ENCODE results near the gene KBTBD2.

DNA sequence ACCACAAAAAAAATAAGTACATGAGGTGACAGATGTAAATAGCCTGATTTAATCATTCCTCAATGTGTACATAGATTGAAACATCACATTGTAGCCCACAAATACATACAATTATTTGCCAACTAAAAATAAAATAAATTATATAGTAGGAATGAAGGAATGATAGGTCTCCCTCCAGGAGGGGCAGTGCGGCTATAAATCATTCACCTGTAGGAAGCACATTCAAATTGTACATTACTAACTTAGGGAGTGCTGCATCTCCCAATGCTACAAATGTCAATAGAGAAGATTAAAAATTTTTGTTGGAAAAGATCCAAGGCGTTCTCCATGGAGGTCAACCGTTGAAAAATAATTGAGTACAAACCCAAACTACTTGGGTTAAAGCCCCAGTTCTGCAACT, 4.2 kb downstream of the KBTBD2 start:
- TF ChIP-seq, protein P1, sequence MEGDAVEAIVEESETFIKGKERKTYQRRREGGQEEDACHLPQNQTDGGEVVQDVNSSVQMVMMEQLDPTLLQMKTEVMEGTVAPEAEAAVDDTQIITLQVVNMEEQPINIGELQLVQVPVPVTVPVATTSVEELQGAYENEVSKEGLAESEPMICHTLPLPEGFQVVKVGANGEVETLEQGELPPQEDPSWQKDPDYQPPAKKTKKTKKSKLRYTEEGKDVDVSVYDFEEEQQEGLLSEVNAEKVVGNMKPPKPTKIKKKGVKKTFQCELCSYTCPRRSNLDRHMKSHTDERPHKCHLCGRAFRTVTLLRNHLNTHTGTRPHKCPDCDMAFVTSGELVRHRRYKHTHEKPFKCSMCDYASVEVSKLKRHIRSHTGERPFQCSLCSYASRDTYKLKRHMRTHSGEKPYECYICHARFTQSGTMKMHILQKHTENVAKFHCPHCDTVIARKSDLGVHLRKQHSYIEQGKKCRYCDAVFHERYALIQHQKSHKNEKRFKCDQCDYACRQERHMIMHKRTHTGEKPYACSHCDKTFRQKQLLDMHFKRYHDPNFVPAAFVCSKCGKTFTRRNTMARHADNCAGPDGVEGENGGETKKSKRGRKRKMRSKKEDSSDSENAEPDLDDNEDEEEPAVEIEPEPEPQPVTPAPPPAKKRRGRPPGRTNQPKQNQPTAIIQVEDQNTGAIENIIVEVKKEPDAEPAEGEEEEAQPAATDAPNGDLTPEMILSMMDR (conservative IDR thresholded peaks at IDR 0.05), result no peak
- no peak for TF ChIP-seq ZFX (IDR thresholded peaks at IDR 0.05)
